HepG2 (cell line): Measurements from ENCODE around the gene TTC29. TPM values are rescaled to one million over a fixed set of nuclear protein-coding genes. Genes with fewer than 3 reads are reported as not detected.

Experiments
- ATAC-seq: fragments of 200-7000 bp; cut with Tn5 transposase; 3 replicates; pipeline ENCODE4 v1.9.1; 2020; ENCODE audit warnings: mild to moderate bottlenecking, moderate library complexity
- BruUV-seq: library from RNA; stranded (reverse); fragments of 400-500 nt; replicated peaks from 2 replicates; lab custom pipeline; 2021; lab: Mats Ljungman, UMichigan
- CTCF ChIA-PET: fragments of 300-600 bp; formaldehyde crosslinking; extraction: SDS; loops from one replicate; lab custom pipeline; 2021; ENCODE audit warnings: low total read pairs, inconsistent platforms, low intra/inter-chr PET ratio; lab: Yijun Ruan, JAX
- POLR2A ChIA-PET: fragments of 350-600 bp; sonication (Branson Sonifier 250); formaldehyde crosslinking; loops from one replicate; lab custom pipeline; 2020; ENCODE audit warnings: antibody characterized with exemption, inconsistent platforms; lab: Yijun Ruan, JAX
- DNase-seq: peaks from one replicate; pipeline ENCODE4 v3.0.0-alpha.2; 2015; ENCODE audit warnings: low spot score
- FAIRE-seq: peaks from 3 replicates; lab custom pipeline; 2011; peaks lifted over from hg19 to GRCh38; lab: Jason Lieb, UNC
- H2AFZ ChIP-seq: one replicate; pipeline ENCODE4 v1.6.1; 2011; ENCODE audit warnings: low read length, inconsistent platforms
- H3K27ac ChIP-seq: fragments of 300-600 bp; 3 replicates; pipeline ENCODE4 v1.8.0; 2011; ENCODE audit warnings: mixed run types, mild to moderate bottlenecking, mixed read lengths, low read length, inconsistent platforms; ENCODE audit not compliant: insufficient read depth; ENCODE audit errors: extremely low read length
- H3K27me3 ChIP-seq, 2 experiments: fragments of 200-600 bp in 1 of 2; 2 replicates in 1 of 2; 3 replicates in 1 of 2; pipeline versions ENCODE4 v1.6.0 to v1.8.0; 2011; ENCODE audit warnings: low read length in 2 of 2, mild to moderate bottlenecking in 2 of 2, moderate library complexity in 2 of 2, inconsistent platforms in 1 of 2; ENCODE audit not compliant: insufficient read depth in 2 of 2, control insufficient read depth in 1 of 2
- H3K36me3 ChIP-seq, 2 experiments: fragments of 200-600 bp in 1 of 2; replicated peaks in 1 of 2; 2 replicates in 1 of 2; 3 replicates in 1 of 2; pipeline versions ENCODE4 v1.5.1 to v1.8.0; 2011; ENCODE audit warnings: low read length in 2 of 2, inconsistent platforms in 1 of 2; ENCODE audit not compliant: insufficient read depth in 2 of 2, control insufficient read depth in 1 of 2
- H3K4me1 ChIP-seq: 2 replicates; pipeline ENCODE4 v1.5.1; 2012; ENCODE audit warnings: low read length, inconsistent platforms; ENCODE audit not compliant: insufficient read depth
- H3K4me2 ChIP-seq: 2 replicates; pipeline ENCODE4 v1.6.0; 2011; ENCODE audit warnings: low read depth, low read length, inconsistent platforms
- H3K4me3 ChIP-seq, 3 experiments: fragments of 200-600 bp in 1 of 3; sonication (generic), shearing (Covaris generic) in 1 of 3; replicated peaks in 1 of 3; 2 replicates each; pipeline ENCODE4 v1.5.1; 2011 to 2016; ENCODE audit warnings: low read length in 3 of 3, inconsistent platforms in 2 of 3, low read depth in 2 of 3, mild to moderate bottlenecking in 2 of 3, control low read depth in 1 of 3, mixed read lengths in 1 of 3; ENCODE audit not compliant: insufficient read depth in 1 of 3
- H3K79me2 ChIP-seq: one replicate; pipeline ENCODE4 v1.6.1; 2011; ENCODE audit warnings: low read length, inconsistent platforms; ENCODE audit not compliant: insufficient read depth
- H3K9ac ChIP-seq: 2 replicates; pipeline ENCODE4 v1.6.0; 2011; ENCODE audit warnings: mild to moderate bottlenecking, low read depth, low read length, inconsistent platforms; ENCODE audit not compliant: insufficient read depth
- H3K9me3 ChIP-seq: 2 replicates; pipeline ENCODE4 v1.5.1; 2012; ENCODE audit warnings: mild to moderate bottlenecking, low read length
- H4K20me1 ChIP-seq: 2 replicates; pipeline ENCODE4 v1.6.0; 2011; ENCODE audit warnings: inconsistent platforms, mild to moderate bottlenecking, low read length, moderate library complexity; ENCODE audit not compliant: insufficient read depth
- IKZF1 ChIP-seq: fragments of 450-650 bp; IDR thresholded peaks from 2 replicates; pipeline ENCODE4 v1.7.1; 2016
- REXO4 ChIP-seq: sonication (generic); formaldehyde crosslinking; IDR thresholded peaks from 2 replicates; pipeline ENCODE4 v1.8.0; 2022; ENCODE audit warnings: missing genetic modification reagents, mild to moderate bottlenecking, borderline replicate concordance
- ZNF337 ChIP-seq: sonication (generic); formaldehyde crosslinking; IDR thresholded peaks from 2 replicates; pipeline ENCODE4 v1.5.1; 2020; ENCODE audit warnings: missing genetic modification reagents, low read depth, mild to moderate bottlenecking, borderline replicate concordance
- ZNF468 ChIP-seq: sonication (generic); formaldehyde crosslinking; IDR thresholded peaks from 2 replicates; pipeline ENCODE4 v1.8.0; 2022; ENCODE audit warnings: mild to moderate bottlenecking, moderate library complexity, missing genetic modification reagents
- ZNF782 ChIP-seq: sonication (generic); formaldehyde crosslinking; IDR thresholded peaks from 2 replicates; pipeline ENCODE4 v1.4.0; 2020; ENCODE audit warnings: missing genetic modification reagents, mild to moderate bottlenecking, borderline replicate concordance
- WGBS: methylation state at CpG from one replicate; pipeline ENCODE4 v1.1.6; 2017; ENCODE audit warnings: low lambda C conversion rate; 5-methylcytosine and 5-hydroxymethylcytosine counted together
- in situ Hi-C: cut with HindIII; loops from 2 replicates; pipeline ENCODE4 v1.10.0; 2017; ENCODE audit warnings: low pct_unique_long_range_greater_than_20kb; ENCODE audit not compliant: extremely low pct_ligation_motif_present
- intact Hi-C: fragments of 100-400 bp; cut with micrococcal nuclease; formaldehyde crosslinking; loops from one replicate; pipeline ENCODE4 v1.10.0; 2022; ENCODE audit not compliant: unreplicated experiment
- polyA plus RNA-seq, 8 experiments: library from polyadenylated mRNA; depleted of rRNA in 3 of 8; stranded (reverse) in 7 of 8; unstranded in 1 of 8; fragments of >200 nt; fragmentation: Illumina TruSeq in 4 of 8; extraction: Trizol in 4 of 8; gene quantifications; 2 replicates each; pipeline versions ENCODE4 v1.2.1 to v1.2.3, GENCODE V29; 2011 to 2016; ENCODE audit warnings: low read depth in 4 of 8, missing spikeins in 1 of 8, mixed read lengths in 1 of 8; ENCODE audit not compliant: insufficient read depth in 1 of 8
- total RNA-seq, 5 experiments: library from RNA; depleted of rRNA; stranded (reverse); fragments of >200 nt; fragmentation: Illumina TruSeq; extraction: Trizol; gene quantifications; 2 replicates each; pipeline ENCODE4 v1.2.3, GENCODE V29; 2016; ENCODE audit warnings: low read depth in 1 of 5
- TF ChIP-seq, protein P1 (sequence below): sonication (generic); formaldehyde crosslinking; IDR thresholded peaks from 2 replicates; pipeline ENCODE4 v1.8.0; 2022; ENCODE audit warnings: mild to moderate bottlenecking, missing genetic modification reagents, borderline replicate concordance
- TF ChIP-seq, protein P2 (sequence below): sonication (generic); formaldehyde crosslinking; IDR thresholded peaks from 2 replicates; pipeline ENCODE4 v1.9.0; 2021; ENCODE audit warnings: missing genetic modification reagents, mild to moderate bottlenecking, borderline replicate concordance
- TF ChIP-seq, protein P3 (sequence below): sonication (generic); formaldehyde crosslinking; IDR thresholded peaks from 2 replicates; pipeline ENCODE4 v1.8.1; 2022; ENCODE audit warnings: low read depth, mild to moderate bottlenecking, missing genetic modification reagents

TTC29 gene
- total and polyA plus RNA-seq, 2 of the 13 experiments (the other 11 are each of a cell fraction or from before 2014, with no cell fraction given): not detected

DNA sequence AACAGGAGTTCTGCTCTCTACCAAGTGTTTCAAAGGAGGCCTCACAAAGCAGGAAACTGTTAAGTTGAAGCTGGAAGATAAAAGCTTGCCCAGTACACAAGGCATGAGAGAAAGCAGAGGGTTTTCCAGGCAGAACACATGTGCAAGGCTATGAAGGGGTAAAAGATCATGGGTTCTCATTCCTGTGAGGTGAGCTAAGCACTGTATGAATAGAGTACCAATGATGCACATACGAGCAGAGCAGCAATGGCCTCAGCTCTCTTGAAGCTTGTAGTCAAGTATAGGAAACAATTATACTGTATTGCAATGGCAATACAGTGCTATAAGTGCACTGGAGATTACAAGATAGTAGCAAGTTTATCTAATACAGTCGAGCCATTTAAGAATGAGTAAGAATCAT lies 18.0 kb downstream of the TTC29 start:
- no peak overlapping the region for H3K27ac ChIP-seq
- intact Hi-C loops: no loop called here
- no peak overlapping the region for H3K4me2 ChIP-seq
- H3K4me1 ChIP-seq: no peaks in the 10 kb centered on the region
- H3K27me3 ChIP-seq: no peaks in the 10 kb centered on the region
- DNase-seq (no peak), FAIRE-seq (no peak), ATAC-seq (no peak)
- H2AFZ ChIP-seq: no peak overlapping the region
- WGBS: 5% methylated on average over 2 of the region's 2 CpGs
- in situ Hi-C loops: no loop called here
- no peaks in the 10 kb centered on the region for H3K9me3 ChIP-seq
- TF ChIP-seq IKZF1 (no peak), ZNF782 (CRISPR knock-in tag) (no peak), ZNF468 (CRISPR knock-in tag) (no peak), ZNF337 (CRISPR knock-in tag) (no peak), REXO4 (CRISPR knock-in tag) (no peak)
- TF ChIP-seq, protein P1, sequence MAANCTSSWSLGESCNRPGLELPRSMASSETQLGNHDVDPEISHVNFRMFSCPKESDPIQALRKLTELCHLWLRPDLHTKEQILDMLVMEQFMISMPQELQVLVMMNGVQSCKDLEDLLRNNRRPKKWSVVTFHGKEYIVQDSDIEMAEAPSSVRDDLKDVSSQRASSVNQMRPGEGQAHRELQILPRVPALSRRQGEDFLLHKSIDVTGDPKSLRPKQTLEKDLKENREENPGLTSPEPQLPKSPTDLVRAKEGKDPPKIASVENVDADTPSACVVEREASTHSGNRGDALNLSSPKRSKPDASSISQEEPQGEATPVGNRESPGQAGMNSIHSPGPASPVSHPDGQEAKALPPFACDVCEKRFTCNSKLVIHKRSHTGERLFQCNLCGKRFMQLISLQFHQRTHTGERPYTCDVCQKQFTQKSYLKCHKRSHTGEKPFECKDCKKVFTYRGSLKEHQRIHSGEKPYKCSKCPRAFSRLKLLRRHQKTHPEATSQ (CRISPR knock-in tag): no peak
- TF ChIP-seq, protein P2, sequence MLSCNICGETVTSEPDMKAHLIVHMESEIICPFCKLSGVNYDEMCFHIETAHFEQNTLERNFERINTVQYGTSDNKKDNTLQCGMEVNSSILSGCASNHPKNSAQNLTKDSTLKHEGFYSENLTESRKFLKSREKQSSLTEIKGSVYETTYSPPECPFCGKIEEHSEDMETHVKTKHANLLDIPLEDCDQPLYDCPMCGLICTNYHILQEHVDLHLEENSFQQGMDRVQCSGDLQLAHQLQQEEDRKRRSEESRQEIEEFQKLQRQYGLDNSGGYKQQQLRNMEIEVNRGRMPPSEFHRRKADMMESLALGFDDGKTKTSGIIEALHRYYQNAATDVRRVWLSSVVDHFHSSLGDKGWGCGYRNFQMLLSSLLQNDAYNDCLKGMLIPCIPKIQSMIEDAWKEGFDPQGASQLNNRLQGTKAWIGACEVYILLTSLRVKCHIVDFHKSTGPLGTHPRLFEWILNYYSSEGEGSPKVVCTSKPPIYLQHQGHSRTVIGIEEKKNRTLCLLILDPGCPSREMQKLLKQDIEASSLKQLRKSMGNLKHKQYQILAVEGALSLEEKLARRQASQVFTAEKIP: no peak
- TF ChIP-seq, protein P3, sequence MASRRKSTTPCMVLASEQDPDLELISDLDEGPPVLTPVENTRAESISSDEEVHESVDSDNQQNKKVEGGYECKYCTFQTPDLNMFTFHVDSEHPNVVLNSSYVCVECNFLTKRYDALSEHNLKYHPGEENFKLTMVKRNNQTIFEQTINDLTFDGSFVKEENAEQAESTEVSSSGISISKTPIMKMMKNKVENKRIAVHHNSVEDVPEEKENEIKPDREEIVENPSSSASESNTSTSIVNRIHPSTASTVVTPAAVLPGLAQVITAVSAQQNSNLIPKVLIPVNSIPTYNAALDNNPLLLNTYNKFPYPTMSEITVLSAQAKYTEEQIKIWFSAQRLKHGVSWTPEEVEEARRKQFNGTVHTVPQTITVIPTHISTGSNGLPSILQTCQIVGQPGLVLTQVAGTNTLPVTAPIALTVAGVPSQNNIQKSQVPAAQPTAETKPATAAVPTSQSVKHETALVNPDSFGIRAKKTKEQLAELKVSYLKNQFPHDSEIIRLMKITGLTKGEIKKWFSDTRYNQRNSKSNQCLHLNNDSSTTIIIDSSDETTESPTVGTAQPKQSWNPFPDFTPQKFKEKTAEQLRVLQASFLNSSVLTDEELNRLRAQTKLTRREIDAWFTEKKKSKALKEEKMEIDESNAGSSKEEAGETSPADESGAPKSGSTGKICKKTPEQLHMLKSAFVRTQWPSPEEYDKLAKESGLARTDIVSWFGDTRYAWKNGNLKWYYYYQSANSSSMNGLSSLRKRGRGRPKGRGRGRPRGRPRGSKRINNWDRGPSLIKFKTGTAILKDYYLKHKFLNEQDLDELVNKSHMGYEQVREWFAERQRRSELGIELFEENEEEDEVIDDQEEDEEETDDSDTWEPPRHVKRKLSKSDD (CRISPR knock-in tag): no peak
- ChIA-PET POLR2A (no interaction called here), CTCF (no interaction called here)
- no peaks in the 10 kb centered on the region for H3K79me2 ChIP-seq
- H3K36me3 ChIP-seq: no peaks in the 10 kb centered on the region
- no peak overlapping the region for H3K9ac ChIP-seq
- no TSS peak for BruUV-seq
- H3K4me3 ChIP-seq: no peak overlapping the region
- H4K20me1 ChIP-seq: no peaks in the 10 kb centered on the region
